ENCODE measurements around the gene ZNF419.

GRCh38 chr19:57473646-57474045, 13.9 kb upstream of the ZNF419 start:
- TF ChIP-seq EP300 (conservative IDR thresholded peaks at IDR 0.05; ENCODE audit: poor library complexity, severe bottlenecking) (no peak), RAD21 (conservative IDR thresholded peaks at IDR 0.05) (no peak), EZH2 (IDR thresholded peaks at IDR 0.05; ENCODE audit: borderline replicate concordance, insufficient read depth, low read length, poor library complexity, severe bottlenecking) (no peak), POLR2AphosphoS5 (IDR thresholded peaks at IDR 0.05) (no peak), REST (IDR thresholded peaks at IDR 0.05; ENCODE audit: borderline replicate concordance) (no peak)
- TF ChIP-seq, protein P1, sequence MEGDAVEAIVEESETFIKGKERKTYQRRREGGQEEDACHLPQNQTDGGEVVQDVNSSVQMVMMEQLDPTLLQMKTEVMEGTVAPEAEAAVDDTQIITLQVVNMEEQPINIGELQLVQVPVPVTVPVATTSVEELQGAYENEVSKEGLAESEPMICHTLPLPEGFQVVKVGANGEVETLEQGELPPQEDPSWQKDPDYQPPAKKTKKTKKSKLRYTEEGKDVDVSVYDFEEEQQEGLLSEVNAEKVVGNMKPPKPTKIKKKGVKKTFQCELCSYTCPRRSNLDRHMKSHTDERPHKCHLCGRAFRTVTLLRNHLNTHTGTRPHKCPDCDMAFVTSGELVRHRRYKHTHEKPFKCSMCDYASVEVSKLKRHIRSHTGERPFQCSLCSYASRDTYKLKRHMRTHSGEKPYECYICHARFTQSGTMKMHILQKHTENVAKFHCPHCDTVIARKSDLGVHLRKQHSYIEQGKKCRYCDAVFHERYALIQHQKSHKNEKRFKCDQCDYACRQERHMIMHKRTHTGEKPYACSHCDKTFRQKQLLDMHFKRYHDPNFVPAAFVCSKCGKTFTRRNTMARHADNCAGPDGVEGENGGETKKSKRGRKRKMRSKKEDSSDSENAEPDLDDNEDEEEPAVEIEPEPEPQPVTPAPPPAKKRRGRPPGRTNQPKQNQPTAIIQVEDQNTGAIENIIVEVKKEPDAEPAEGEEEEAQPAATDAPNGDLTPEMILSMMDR (IDR thresholded peaks at IDR 0.05; ENCODE audit: poor library complexity, severe bottlenecking) = no peak

Data from neural cell (in vitro differentiated cells).